ENCODE results near the gene RBMS3. TPM values are rescaled to one million over a fixed set of nuclear protein-coding genes. Genes with fewer than 3 reads are reported as not detected.

The RBMS3 gene
- total RNA-seq, 4 donors from 2014 or later = 3.8 to 18.7 (median 14.6) TPM

DNA sequence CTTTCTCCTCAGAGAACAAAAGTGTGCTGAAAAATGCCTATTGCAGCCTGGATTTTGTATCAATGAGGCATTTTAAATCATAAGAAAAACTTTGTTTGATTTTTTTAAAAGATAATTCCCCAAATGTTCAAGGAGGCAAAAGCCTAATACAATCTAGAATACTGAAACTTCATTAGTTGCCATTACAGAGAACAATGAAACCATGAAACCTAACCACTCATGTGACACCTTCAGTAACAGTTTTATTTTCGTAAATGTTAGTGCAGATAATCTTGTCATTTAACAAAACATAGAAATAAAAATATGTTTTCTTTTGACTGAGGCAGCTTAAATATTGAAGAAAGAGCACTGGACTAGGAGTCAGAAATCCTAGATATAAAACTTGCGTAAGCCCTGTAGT lies 655.9 kb downstream of the RBMS3 start:
- Histone ChIP-seq H3K27me3 (no peaks in the 10 kb centered on the region), H3K9me3 (no peaks in the 10 kb centered on the region), H3K4me1 (peaks cover 0 to 12% (median 3%) of the 10 kb centered on the region in 4 donors), H3K27ac (no peak overlapping the region), H3K36me3 (no peaks in the 10 kb centered on the region), H3K4me3 (no peak overlapping the region)
- WGBS, 2 donors (ENCODE audit: low coverage in 1 of 2) = 85 to 92% methylated on average over 2 of the region's 2 CpGs
- intact Hi-C loops (cut with DNase I; ENCODE audit: low total_unique reads) = no loop called here
- no peak for DNase-seq
- in situ Hi-C loops (cut with MboI; ENCODE audit: low pct_ligation_motif_present in 1 of 4, low pct_unique_long_range_greater_than_20kb in 1 of 4, low sequenced_read_pairs in 3 of 4) = no loop called here
- TF ChIP-seq, protein P1, sequence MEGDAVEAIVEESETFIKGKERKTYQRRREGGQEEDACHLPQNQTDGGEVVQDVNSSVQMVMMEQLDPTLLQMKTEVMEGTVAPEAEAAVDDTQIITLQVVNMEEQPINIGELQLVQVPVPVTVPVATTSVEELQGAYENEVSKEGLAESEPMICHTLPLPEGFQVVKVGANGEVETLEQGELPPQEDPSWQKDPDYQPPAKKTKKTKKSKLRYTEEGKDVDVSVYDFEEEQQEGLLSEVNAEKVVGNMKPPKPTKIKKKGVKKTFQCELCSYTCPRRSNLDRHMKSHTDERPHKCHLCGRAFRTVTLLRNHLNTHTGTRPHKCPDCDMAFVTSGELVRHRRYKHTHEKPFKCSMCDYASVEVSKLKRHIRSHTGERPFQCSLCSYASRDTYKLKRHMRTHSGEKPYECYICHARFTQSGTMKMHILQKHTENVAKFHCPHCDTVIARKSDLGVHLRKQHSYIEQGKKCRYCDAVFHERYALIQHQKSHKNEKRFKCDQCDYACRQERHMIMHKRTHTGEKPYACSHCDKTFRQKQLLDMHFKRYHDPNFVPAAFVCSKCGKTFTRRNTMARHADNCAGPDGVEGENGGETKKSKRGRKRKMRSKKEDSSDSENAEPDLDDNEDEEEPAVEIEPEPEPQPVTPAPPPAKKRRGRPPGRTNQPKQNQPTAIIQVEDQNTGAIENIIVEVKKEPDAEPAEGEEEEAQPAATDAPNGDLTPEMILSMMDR (IDR thresholded peaks at IDR 0.05) = no peak
- TF ChIP-seq POLR2AphosphoS5 (IDR thresholded peaks at IDR 0.05) (no peak), POLR2A (IDR thresholded peaks at IDR 0.05) (no peak), EP300 (IDR thresholded peaks at IDR 0.05; ENCODE audit: low read depth) (no peak)

DNA sequence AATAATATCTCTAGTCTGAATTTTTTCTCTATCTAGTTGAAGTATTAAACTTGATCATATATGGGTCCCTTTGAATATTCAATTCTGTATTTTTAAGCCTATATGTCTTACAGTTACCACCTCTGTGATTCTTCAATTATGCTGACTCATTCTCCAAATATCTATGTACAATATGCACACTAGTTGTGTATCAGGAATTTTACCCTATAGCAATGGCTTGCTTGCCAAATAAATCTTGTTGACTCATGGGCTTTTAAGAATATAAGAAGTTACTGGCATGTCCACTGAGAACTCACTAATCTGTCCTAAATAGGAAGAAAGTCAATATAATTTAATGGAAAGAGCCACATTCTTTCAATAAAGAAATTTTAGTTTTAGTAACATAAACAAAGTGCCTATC lies 656.3 kb downstream of the RBMS3 start:
- H3K4me1 ChIP-seq = peaks cover 0 to 12% (median 3%) of the 10 kb centered on the region in 4 donors
- H3K9me3 ChIP-seq = no peaks in the 10 kb centered on the region
- in situ Hi-C loops (cut with MboI; ENCODE audit: low pct_ligation_motif_present in 1 of 4, low pct_unique_long_range_greater_than_20kb in 1 of 4, low sequenced_read_pairs in 3 of 4) (no loop called here), intact Hi-C loops (cut with DNase I; ENCODE audit: low total_unique reads) (no loop called here)
- TF ChIP-seq POLR2A (IDR thresholded peaks at IDR 0.05) = no peak
- TF ChIP-seq POLR2AphosphoS5 (IDR thresholded peaks at IDR 0.05) = no peak
- TF ChIP-seq, protein P1 (IDR thresholded peaks at IDR 0.05) = no peak
- no peak for TF ChIP-seq EP300 (IDR thresholded peaks at IDR 0.05; ENCODE audit: low read depth)
- H3K36me3 ChIP-seq = no peaks in the 10 kb centered on the region
- no peaks in the 10 kb centered on the region for H3K27me3 ChIP-seq
- no peak overlapping the region for H3K4me3 ChIP-seq
- DNase-seq = no peak
- no peak overlapping the region for H3K27ac ChIP-seq

DNA sequence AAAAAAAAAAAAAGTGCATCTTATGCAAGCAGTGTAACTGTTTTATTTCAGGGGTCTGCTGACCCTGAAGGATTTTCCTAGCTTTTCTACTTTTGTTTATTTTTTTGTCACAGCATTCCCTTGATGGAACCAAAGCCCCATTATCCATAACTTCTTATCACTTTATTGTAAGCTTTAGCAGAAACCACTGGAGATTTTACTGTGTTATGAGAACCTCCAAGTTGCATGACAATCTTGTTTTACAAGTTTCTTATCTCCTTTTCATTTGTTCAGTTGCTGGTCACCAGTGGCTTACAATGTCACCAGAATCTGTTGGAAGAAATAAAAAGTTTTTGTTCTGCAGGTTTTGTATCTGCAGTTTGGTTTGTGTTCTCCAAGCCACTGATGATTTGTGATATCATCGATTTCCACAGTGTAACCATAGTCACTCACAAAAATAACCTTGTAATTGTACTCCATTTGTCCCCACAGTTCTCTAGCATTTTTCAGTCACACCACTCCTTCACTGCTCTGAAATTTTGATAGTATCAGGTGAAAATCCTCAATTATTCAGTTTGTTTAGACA lies 660.0 kb downstream of the RBMS3 start:
- intact Hi-C loops (cut with DNase I; ENCODE audit: low total_unique reads) (no loop called here), in situ Hi-C loops (cut with MboI; ENCODE audit: low pct_ligation_motif_present in 1 of 4, low pct_unique_long_range_greater_than_20kb in 1 of 4, low sequenced_read_pairs in 3 of 4) (no loop called here)
- TF ChIP-seq EP300 (IDR thresholded peaks at IDR 0.05; ENCODE audit: low read depth) (no peak), POLR2A (IDR thresholded peaks at IDR 0.05) (no peak), POLR2AphosphoS5 (IDR thresholded peaks at IDR 0.05) (no peak)
- TF ChIP-seq, protein P1 (IDR thresholded peaks at IDR 0.05) = no peak
- Histone ChIP-seq H3K36me3 (no peaks in the 10 kb centered on the region), H3K4me3 (no peak overlapping the region), H3K27ac (no peak overlapping the region), H3K9me3 (no peaks in the 10 kb centered on the region), H3K4me1 (peaks cover 0 to 12% (median 3%) of the 10 kb centered on the region in 4 donors), H3K27me3 (no peaks in the 10 kb centered on the region)
- no peak for DNase-seq
- WGBS, 2 donors (ENCODE audit: low coverage in 1 of 2) = 27 to 43% methylated on average over 1 of the region's 1 CpG

DNA sequence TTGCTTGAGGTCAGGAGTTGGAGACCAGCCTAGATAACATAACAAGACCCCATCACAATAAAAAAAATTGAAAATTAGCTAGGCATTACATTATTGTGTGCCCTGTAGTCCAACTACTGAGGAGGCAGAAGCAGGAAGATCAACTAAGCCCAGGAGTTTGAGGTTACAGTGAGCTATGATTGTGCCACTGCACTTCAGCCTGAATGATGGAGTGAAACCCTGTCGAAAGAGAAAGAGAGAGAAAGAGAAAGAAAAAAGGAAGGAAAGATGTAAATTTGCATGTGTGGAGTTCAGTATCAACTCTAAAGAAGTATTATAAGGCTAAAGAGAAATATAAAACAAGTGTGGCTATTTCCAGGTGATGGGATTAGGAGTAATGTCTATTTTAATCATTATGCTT lies 661.4 kb downstream of the RBMS3 start:
- no peaks in the 10 kb centered on the region for H3K9me3 ChIP-seq
- H3K27ac ChIP-seq = no peak overlapping the region
- intact Hi-C loops (cut with DNase I; ENCODE audit: low total_unique reads) (no loop called here), in situ Hi-C loops (cut with MboI; ENCODE audit: low pct_ligation_motif_present in 1 of 4, low pct_unique_long_range_greater_than_20kb in 1 of 4, low sequenced_read_pairs in 3 of 4) (no loop called here)
- no peak overlapping the region for H3K4me3 ChIP-seq
- peaks cover 0 to 12% (median 3%) of the 10 kb centered on the region in 4 donors for H3K4me1 ChIP-seq
- no peaks in the 10 kb centered on the region for H3K27me3 ChIP-seq
- no peak for DNase-seq
- no peak for TF ChIP-seq POLR2AphosphoS5 (IDR thresholded peaks at IDR 0.05)
- WGBS, 2 donors (ENCODE audit: low coverage in 1 of 2) = 78 to 80% methylated on average over 1 of the region's 1 CpG
- H3K36me3 ChIP-seq = no peaks in the 10 kb centered on the region

DNA sequence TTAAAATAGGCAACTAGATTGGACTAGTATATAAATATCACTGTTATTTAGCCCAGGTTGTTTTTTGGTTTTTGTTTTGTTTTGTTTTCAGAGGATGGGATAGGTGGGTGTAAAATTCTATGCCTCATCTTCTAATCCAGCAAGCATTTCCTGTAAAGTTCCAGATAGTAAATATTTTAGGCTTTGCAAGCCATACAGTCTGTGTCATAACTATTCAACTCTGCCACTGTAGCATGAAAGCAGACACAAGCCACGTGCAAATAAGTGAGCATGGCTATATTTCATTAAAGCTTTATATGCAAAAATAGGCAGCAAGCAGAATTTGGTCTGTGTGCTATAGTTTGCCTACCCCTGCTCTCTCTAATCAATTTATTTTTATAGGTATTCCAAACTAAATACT lies 668.3 kb downstream of the RBMS3 start:
- no peak overlapping the region for H3K27ac ChIP-seq
- DNase-seq = no peak
- H3K27me3 ChIP-seq = no peaks in the 10 kb centered on the region
- H3K9me3 ChIP-seq = no peaks in the 10 kb centered on the region
- H3K4me1 ChIP-seq = no peaks in the 10 kb centered on the region
- WGBS, 2 donors (ENCODE audit: low coverage in 1 of 2) = 0 to 28% methylated on average over 1 of the region's 1 CpG
- H3K4me3 ChIP-seq = no peak overlapping the region
- intact Hi-C loops (cut with DNase I; ENCODE audit: low total_unique reads) (no loop called here), in situ Hi-C loops (cut with MboI; ENCODE audit: low pct_ligation_motif_present in 1 of 4, low pct_unique_long_range_greater_than_20kb in 1 of 4, low sequenced_read_pairs in 3 of 4) (no loop called here)
- no peaks in the 10 kb centered on the region for H3K36me3 ChIP-seq
- TF ChIP-seq, protein P1 (IDR thresholded peaks at IDR 0.05) = no peak
- no peak for TF ChIP-seq POLR2A (IDR thresholded peaks at IDR 0.05)
- no peak for TF ChIP-seq EP300 (IDR thresholded peaks at IDR 0.05; ENCODE audit: low read depth)
- TF ChIP-seq POLR2AphosphoS5 (IDR thresholded peaks at IDR 0.05) = no peak
